ENCODE results near the gene DLG2. TPM values are rescaled to one million over a fixed set of nuclear protein-coding genes. Genes with fewer than 3 reads are reported as not detected.
A peak's percentile ranks its signal among the peaks of the same experiment; 100 is the strongest.

DLG2 gene
- total RNA-seq, 1 donor from 2014 or later: 6.1 TPM

DNA sequence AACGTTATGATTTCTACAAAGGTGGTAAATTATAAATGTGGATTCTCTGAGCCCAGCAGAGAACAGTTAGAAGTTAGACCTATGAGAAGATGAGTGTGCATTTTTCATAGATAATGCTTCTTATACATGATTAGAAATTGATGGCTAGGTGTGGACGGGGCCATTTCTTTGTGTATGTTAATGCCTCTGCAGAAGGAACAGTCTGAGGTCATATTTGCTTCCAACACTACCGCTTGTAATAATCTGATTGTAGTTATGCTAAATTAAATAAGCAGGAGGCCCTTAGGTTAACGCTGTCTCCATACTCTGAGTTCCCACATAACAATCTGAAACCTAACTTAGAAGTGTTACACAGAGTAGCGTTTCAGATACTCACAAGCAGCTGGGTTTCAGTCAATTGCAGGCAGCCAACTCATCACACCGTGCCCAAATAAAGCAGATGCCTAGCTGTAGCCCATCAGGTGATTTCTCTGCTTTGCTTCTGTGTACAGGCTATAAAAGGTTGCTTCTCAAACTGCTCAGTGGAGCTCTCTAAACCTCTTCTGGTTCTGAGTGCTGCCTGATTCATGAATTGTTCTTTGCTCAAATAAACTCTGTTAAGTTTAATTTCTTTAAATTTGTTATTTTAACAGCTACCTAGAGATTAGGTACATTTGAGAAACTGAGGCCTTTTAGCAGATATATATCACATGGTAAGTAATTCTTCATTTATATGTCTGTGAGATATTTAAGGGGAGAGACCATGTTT lies 1702.2 kb downstream of the DLG2 start:
- ATAC-seq (ENCODE audit: poor library complexity): no peak
- intact Hi-C loops (cut with DNase I): no loop called here

DNA sequence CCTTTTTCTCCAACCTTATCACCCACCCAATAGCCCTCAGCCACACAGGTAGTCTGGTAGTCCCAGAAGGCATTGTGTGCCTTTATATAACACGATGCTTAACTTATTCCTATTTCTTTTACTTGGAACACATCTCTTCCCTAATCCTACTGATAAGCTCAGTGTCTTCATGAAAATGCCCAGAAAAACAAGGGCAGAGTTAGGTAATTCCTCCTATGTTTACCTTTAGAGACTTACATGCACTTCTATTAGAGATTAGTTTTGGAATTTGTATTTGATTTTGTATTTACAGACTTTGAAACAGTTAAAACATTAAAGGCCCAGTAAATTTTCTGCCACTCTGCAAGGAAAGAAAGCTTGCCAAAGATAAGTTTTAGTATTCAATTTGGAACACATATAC lies 1703.2 kb downstream of the DLG2 start:
- ATAC-seq (ENCODE audit: poor library complexity): no peak
- intact Hi-C loops (cut with DNase I): no loop called here

More for the DNA sequence above, 1702.2 kb downstream of the DLG2 start:
- no peak for DNase-seq

DNA sequence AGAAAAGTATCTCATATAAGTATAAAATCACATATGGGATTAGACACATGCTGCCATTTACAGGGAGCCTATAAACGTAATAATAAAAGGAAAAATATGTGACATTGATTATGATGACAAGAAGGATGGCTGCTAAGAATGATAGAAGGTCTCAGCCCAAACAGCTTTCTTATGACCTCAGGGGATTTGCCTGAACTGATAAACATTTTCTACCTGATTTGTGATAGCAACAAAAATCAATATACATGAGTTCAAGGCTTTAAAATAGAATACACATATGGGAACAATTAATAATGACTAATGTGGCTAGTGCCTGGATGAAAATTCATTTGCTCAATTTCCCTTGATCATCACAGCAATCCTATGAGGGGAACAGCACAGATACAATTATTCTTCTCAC lies 1704.2 kb downstream of the DLG2 start:
- intact Hi-C loops (cut with DNase I): no loop called here
- ATAC-seq (ENCODE audit: poor library complexity) (no peak), DNase-seq (no peak)

More for the DNA sequence above, 1703.2 kb downstream of the DLG2 start:
- no peak for DNase-seq

DNA sequence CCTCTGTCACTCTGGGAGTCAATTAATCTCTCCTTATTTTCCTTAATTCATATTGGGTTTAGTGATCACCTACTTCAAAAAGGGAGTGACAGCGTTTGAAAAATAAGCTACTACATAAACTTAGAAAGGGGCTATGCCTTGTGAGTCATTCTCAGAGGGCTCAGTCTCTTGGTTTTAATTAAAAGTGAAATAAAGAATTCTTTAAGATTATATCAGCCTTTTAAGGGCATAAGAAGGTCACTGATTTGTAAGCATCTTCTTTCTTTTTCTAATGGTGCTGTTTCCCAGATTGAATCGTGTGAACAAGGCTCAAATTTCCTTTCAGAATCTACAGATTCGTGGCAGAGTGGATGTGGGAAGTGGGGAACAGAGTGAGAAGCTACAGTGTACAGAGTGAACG lies 1704.8 kb downstream of the DLG2 start:
- DNase-seq: no peak
- intact Hi-C loops (cut with DNase I): no loop called here
- no peak for ATAC-seq (ENCODE audit: poor library complexity)

DNA sequence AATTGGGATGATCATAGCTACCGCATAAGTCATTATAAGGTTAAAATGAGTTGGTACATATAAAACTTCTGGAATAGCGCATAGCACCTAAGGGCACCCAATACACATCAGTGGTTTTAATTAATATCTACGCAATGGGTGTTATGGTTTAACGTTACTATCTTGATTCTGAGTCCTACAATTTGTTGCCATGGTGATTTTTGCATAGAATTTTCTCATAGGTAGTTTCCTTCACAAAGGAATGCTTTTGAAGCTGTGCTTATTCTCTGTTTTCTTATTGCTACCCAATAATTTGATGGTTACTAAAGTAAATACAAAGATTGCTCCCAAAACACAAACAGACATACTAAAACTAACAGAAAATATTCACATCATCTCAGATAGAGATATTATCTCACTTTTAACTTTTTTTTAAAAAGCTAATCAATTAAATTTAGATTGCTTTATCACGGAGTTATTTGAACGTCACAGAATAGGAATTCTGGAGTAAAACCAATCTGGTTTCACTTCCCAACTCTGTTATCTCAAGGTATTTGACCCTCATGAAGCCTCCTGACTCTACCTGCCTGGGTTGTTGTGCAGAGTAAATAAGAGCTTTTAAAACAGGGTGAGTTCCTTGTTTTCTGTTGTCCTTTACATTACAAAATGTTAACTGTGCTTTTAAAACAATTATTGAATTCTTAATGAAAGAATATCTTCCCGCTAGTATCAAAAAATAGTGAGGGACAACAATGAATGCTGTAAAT lies 1705.5 kb downstream of the DLG2 start:
- intact Hi-C loops (cut with DNase I): no loop called here
- ATAC-seq (ENCODE audit: poor library complexity): no peak
- DNase-seq: no peak

DNA sequence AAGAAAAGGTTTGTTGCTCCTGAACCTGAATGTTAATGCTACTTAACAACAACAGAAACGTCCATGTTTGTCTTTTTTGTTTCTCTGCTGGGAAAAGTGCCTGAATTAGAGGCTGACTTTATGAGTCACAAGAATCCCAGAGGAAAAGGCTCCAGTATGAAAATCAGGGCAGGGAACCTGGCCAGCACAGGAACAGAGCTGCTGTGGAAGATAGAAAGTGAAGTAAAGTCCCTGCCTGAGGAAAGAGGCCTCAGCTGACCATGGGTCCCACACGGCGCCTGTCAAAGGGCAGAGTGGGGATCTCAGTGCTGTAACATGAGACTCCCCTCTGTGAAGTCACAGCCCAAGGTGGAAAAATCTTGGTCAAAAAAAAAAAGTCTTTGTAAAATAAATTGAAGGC lies 1708.7 kb downstream of the DLG2 start:
- ATAC-seq (ENCODE audit: poor library complexity) (peak; percentile 62), DNase-seq (peak; percentile 63)
- intact Hi-C loops (cut with DNase I): no loop called here

DNA sequence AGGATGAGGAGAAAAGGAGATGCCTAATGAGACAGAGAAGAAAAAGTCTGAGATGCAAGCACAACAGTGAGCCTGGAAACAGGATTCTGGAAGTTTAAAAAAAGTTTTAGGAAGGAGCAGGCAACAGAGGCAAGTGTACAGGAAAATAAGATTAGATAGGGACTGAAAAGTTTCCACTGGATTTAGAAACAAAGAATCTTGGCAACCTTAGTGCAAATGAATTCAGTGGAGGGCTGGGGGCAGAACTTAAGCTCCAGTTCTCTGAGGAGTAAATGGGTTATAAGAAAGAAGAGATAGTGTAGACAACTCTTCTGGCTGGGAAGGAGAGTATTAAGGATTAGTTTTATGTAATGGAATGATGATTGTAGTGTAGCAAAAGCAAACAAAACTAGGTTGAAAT lies 1712.1 kb downstream of the DLG2 start:
- ATAC-seq (ENCODE audit: poor library complexity) (peak; percentile 39), DNase-seq (no peak)
- intact Hi-C loops (cut with DNase I): no loop called here

DNA sequence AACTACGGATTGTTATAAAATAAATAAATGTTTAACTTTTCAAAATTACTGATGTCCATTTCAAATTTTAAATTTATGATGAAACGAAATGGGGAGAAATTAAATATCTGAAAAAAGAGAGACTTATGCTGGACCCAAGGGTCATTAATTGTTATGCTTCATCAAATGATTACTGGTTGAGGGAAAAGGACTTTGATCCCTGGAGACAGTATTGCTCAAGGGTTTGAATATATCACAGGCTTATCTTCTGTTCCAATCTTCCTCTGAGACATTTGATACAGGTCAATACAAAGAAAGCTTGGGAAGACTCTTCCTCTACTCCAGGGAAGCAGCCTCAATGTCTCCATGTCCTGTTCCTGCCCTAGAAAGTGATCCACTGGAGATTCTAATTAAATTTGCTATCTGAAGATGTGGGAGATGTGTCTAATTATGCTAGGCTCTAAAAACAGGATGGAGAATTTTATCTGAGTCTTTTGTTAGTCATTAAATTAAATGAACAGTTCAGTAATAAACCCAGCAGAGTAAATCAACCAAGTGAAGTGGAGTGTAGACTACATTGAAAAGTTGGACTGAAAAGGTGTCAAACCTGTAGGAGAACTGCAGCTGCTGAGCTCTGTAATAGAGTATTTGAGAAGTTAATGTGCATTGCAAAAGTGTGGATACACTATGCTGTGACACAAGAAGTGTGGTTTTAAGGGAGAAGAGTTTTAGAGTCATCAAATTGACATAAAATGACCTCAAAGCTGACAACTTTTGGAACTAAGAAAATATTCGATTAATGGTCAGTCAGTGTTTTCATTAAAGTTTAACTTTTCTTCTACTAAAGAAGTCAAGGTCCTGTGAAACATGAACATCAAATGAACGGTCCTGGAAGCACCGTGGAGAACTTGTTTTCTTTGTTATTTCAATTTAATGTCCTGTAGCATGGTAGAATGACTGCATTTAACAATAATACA lies 1717.3 kb downstream of the DLG2 start:
- intact Hi-C loops (cut with DNase I): no loop called here
- no peak for ATAC-seq (ENCODE audit: poor library complexity)

DNA sequence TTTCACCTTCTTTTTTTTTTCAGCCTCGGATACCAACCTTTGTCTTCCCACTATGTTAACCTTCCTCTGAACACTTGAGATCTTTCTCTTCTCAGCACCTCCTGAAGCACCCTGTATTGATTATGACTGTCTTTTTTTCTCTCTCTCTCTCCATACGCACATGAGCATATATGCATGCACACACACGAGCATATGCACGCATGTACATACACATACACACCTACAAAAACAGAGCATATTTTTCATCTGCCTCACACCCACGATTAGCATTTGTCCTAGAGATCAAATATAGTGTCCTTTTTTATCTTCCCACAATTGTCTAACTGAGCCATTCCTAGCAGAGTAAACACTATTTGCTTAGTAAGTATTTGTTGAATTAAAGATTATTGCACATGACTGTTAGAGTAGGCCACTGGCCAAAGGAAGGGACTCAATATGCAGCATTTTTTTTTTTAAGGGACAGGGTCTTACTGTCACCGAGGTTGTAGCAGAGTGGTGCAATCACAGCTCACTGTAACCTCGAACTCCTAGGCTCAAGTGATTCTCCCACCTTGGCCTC lies 1718.8 kb downstream of the DLG2 start:
- DNase-seq: no peak
- intact Hi-C loops (cut with DNase I): no loop called here
- ATAC-seq (ENCODE audit: poor library complexity): no peak

More for the DNA sequence above, 1717.3 kb downstream of the DLG2 start:
- DNase-seq: no peak

DNA sequence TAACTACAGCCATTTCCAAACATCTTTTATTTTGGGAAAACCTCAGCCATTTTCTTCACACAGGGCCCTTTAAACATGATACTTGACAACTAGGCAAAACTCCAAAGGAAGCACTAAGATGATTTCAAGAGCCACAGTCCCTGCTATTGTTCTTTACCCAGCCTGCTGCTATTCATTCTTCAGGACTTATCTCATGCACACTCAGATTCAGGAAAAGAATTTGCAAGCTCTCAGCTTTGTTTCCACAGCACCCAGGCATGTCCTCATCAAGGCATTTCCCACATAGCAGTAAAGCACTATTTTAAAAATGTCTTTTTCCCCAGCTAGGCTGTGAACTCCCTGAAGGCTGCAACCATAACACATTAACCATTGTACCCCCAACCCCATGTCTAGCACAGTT lies 1731.6 kb downstream of the DLG2 start:
- ATAC-seq (ENCODE audit: poor library complexity) (no peak), DNase-seq (no peak)
- intact Hi-C loops (cut with DNase I): no loop called here

DNA sequence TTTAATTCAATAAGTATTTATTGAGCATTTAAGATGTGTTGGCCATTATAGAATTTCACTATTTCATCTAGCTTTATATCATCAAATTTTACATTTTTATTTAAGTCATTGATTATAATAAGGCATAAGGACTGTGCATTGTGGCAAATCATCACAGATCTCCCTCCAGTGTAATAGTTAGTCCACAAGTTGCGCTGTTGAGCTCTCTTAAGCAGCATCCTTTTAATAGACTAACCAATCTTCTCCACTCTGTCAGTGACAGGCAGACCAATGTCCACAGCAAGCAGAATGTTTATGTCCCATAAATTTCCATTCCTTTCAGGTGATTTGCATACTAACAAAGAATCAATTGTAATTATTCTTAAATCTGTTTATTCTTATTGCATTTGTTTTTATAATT lies 1745.7 kb downstream of the DLG2 start:
- no peak for ATAC-seq (ENCODE audit: poor library complexity)
- DNase-seq: no peak
- intact Hi-C loops (cut with DNase I): no loop called here

DNA sequence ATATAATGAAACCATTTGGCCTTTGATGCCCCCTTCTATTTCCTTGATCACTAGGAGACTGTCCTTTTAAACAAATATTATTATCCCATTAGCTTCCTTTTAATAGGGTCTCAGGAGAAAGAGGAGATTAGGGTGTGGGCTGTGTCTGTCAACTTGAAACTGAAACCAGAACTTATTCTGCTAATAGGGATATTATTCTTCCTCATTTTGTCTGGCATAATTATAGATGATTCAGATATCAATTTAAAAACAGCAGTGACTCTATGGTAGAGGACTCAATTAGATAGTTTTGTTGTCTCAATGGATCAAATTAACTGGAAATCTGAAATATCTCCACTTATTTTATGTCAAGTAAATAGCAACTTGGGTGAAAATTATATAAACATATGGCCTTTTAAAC lies 1756.1 kb downstream of the DLG2 start:
- DNase-seq (no peak), ATAC-seq (ENCODE audit: poor library complexity) (no peak)
- intact Hi-C loops (cut with DNase I): no loop called here

DNA sequence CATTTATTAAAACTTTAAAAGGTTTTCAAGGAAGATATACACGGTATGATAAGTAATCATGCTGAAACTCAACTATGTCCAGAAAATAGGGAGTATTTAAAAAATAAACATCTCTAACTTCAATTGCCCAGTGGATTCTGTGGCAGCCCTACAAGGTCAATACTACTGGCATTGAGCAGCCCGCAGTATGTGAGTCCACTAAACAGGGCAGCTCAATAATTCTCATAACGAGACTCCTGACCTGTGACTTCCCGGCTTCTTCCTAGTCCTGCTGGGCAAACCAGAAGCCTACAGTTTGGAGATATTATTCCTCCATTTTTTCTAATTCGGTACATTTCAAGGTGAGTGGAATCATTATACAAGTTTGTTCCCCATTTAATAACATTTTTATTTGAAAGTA lies 1760.5 kb downstream of the DLG2 start:
- intact Hi-C loops (cut with DNase I): no loop called here
- ATAC-seq (ENCODE audit: poor library complexity) (no peak), DNase-seq (no peak)

DNA sequence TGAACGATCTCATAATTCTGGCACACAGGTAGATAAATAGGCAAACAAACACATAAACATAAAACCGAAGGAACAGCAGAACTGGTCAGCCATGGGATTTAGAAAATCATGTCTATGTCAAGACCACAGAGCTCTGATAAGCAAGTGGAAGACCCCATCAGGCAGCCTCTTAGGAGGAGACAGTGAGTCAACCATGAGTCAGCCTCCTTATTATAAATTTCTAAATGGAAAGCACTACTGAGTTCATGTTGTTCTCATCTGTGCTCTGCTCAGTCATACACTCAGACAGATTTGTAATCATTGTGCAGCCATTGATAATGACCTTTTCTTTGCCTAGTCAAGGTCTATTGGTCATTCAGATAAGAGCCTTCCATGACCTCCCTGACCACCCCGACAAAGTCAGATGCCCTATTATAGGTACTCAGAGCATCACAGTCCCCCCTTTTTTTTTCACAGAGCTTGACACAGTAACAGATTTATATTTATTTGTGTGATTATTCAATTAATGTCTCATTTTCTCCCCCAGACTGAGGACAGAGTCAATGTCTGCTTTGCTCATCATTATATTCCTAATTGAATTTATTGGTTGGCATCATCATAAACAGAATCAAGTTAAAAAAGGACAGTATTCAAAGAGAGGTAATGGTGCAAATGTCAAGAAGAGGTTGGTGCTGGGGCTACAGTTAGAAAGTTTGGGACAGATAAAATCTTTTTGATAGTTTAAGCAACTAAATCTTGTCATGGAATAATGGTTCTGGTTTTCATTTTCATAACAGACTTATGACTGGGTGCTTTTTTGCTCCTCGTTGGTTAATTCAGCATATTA lies 1761.3 kb downstream of the DLG2 start:
- ATAC-seq (ENCODE audit: poor library complexity): no peak
- no peak for DNase-seq
- intact Hi-C loops (cut with DNase I): no loop called here

DNA sequence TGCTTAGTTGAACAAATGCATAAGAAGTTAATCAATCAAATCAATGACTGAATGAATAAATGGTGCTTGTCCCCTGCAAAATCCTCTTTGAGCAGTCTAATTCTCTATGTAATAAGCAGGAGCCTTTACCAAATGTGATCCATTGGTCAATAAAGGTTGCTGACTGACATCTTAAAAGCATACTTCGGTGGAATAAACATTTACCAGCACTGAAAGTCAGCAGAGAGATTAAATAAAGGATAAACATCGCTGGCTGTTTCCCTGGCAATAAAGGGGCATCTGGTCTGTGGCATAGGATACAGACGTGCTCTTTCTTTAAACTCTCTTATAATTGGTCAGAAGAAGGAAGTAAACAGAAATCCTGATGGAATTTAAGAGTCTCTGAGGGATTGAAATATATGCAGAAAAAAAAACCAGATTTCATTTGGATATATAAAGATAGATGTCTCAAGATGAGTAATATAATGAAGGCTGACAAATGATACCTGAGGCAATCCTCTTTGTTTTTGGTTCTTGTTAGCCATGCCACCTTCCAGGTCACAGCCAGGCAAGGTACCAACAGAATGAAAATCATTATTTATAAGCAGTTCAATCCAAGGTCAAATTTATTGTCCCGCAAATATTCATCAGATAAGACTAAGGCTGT lies 1762.6 kb downstream of the DLG2 start:
- DNase-seq: no peak
- intact Hi-C loops (cut with DNase I): no loop called here
- no peak for ATAC-seq (ENCODE audit: poor library complexity)

DNA sequence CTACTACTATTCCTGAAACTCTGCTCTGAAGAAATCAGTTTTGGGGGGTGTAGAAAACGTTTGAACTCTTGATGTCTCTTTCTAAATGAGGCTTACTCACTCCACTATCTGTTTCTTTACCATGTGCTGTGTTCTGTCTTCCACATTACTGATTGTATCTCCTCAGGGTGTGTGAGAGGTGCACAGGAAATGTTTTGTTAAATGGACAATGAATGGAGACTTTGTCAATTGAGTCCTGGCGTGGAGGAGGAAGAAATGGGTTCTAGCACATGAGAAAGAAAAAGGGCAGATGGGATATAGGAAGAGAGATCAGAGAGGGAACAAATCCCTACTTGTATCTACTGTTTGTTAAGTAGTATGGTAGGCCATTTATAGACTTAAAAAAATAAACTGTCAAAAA lies 1763.9 kb downstream of the DLG2 start:
- intact Hi-C loops (cut with DNase I): no loop called here
- no peak for DNase-seq
- ATAC-seq (ENCODE audit: poor library complexity): no peak

DNA sequence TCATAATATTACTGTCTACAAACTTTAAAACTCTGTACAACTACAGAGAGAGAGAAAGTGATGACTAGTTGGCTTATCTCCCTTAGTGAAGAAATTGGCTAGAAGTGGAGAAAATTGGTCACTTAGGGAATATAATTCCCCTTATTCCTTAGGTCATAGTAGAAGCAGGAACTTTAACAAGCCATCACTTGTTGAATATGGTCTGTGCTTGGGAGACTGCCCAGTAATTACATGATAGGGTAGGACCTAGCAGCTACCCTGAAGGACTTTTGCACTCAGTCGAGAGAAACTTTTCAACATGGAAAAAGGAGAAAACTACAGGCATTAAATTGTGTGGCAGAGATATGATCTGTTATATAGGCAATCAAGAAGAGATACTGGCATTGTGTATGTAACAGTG lies 1764.5 kb downstream of the DLG2 start:
- intact Hi-C loops (cut with DNase I): no loop called here
- peak; percentile 95 for ATAC-seq (ENCODE audit: poor library complexity)
- no peak for DNase-seq

DNA sequence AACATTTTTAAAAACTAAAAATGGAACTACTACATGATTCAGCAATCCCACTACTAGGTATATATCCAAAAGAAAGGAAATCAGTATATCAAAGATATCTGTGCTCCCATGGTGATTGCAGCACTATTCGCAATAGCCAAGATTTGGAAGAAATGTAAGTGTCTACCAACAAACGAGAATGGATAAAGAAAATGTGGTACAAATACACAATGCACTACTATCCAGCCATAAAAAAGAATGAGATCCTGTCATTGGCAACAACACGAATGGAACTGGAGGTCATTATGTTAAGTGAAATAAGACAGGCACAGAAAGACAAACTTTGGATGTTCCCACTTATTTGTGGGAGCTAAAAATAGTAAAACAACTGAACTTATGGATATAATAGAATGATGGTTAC lies 1765.1 kb downstream of the DLG2 start:
- ATAC-seq (ENCODE audit: poor library complexity): peak; percentile 58
- intact Hi-C loops (cut with DNase I): no loop called here
- DNase-seq: no peak

Measured in Right ventricle myocardium superior (tissue), 1 donor.